ENCODE data around the gene GRK1. TPM values are rescaled to one million over a fixed set of nuclear protein-coding genes. Genes with fewer than 3 reads are reported as not detected.

GRK1 gene
- total RNA-seq, 1 donor from 2014 or later = 1.5 TPM

DNA sequence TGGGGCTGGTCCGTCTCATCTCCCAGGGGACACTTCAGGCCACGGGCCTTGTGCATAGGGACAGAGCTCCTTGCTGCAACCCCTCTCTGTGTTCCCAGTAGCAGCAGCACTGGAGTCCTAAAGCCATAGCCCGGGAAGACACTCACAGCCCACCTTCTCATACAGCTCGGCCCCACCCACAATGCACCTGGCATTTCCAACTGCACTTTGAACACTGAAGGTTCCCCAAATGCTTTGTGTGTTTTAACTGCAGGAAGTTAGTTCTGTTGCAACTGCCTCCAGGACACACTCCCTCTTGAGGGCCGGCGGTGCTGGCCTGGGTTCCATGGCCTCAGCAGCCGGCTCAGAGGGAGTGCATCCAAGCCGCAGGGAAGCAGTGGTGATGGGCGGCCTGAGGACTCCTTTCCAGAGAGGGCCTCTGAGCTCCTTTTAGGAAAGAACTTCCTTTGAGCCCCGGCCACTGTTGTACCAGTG is 69.3 kb downstream of the GRK1 start:
- Mint-ChIP-seq H3K9me3 (no peaks in the 10 kb centered on the region), H3K36me3 (ENCODE audit: low read depth) (no peaks in the 10 kb centered on the region), H3K27ac (ENCODE audit: unreplicated experiment) (no peak overlapping the region), H3K4me3 (no peak overlapping the region), H3K27me3 (ENCODE audit: low read depth) (no peaks in the 10 kb centered on the region), H3K4me1 (peaks cover under 1% of the 10 kb centered on the region)
- TF ChIP-seq, protein P1, sequence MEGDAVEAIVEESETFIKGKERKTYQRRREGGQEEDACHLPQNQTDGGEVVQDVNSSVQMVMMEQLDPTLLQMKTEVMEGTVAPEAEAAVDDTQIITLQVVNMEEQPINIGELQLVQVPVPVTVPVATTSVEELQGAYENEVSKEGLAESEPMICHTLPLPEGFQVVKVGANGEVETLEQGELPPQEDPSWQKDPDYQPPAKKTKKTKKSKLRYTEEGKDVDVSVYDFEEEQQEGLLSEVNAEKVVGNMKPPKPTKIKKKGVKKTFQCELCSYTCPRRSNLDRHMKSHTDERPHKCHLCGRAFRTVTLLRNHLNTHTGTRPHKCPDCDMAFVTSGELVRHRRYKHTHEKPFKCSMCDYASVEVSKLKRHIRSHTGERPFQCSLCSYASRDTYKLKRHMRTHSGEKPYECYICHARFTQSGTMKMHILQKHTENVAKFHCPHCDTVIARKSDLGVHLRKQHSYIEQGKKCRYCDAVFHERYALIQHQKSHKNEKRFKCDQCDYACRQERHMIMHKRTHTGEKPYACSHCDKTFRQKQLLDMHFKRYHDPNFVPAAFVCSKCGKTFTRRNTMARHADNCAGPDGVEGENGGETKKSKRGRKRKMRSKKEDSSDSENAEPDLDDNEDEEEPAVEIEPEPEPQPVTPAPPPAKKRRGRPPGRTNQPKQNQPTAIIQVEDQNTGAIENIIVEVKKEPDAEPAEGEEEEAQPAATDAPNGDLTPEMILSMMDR (conservative IDR thresholded peaks at IDR 0.05) = no peak
- DNase-seq (ENCODE audit: low read depth, low spot score) = no peak

DNA sequence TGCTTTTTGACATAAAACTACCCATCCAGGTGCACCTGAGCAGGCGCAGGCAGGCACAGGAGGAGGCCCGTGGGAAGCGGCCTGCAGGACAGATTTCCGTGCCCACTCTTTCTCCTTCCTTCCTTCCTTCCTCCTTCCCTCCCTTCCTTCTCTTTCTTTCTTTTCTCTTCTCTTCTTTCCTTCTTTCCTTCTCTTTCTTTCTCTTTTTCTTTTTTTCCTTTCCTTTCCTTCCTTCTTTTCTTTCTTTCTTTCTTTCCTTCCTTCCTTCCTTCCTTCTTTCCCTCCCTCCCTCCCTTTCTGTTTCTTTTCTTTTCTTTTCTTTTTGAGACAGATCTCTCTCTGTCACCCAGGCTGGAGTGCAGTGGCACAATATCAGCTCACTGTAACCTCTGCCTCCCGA is 70.8 kb downstream of the GRK1 start:
- no peak for DNase-seq (ENCODE audit: low read depth, low spot score)
- no peaks in the 10 kb centered on the region for H3K9me3 Mint-ChIP-seq
- TF ChIP-seq, protein P1 (conservative IDR thresholded peaks at IDR 0.05) = no peak
- peaks cover 4% of the 10 kb centered on the region for H3K4me1 Mint-ChIP-seq
- H3K36me3 Mint-ChIP-seq (ENCODE audit: low read depth) = no peaks in the 10 kb centered on the region
- H3K27ac Mint-ChIP-seq (ENCODE audit: unreplicated experiment) = no peak overlapping the region
- H3K27me3 Mint-ChIP-seq (ENCODE audit: low read depth) = no peaks in the 10 kb centered on the region
- H3K4me3 Mint-ChIP-seq = no peak overlapping the region

DNA sequence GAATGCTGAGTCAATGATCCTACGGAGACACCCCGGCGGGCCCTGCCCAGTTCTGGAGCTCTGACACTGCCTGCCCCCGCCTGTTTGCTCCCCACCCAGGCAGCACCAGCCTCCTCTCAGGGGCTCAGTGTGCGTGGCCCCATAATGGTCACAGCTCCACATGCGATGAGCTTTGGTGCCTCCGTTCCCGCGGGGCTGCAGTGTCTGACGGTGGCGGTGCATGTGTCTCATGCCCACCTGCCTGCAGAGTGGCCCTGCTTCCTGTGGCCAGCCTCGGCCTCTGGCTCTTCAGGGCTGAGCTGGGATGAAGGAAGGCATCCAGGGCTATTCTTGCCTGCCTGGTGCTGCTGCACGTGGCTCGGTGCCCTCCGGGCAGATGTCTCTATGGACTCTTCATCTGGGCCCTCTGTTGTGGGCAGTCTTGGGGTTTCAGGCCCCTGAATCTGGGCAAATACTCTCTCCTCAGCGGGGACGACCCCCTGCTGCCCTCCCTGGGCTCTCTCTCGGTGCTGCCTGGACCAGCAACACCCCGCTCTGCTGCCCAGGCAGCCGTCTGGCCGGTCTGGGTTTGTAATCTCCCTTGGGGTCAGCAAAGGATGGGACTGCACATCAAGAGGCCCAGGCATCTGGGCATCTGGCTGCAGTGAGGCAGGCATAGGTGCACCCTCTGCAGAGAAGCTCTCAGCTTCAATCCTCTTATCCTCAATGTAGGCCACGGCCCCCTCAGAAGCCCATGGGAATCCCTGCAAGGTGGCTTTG is 72.7 kb downstream of the GRK1 start:
- Mint-ChIP-seq H3K4me3 (no peak overlapping the region), H3K4me1 (peaks cover 4% of the 10 kb centered on the region), H3K27me3 (ENCODE audit: low read depth) (no peaks in the 10 kb centered on the region), H3K36me3 (ENCODE audit: low read depth) (no peaks in the 10 kb centered on the region), H3K27ac (ENCODE audit: unreplicated experiment) (peak overlapping the region; percentile 83), H3K9me3 (no peaks in the 10 kb centered on the region)
- TF ChIP-seq, protein P1 (conservative IDR thresholded peaks at IDR 0.05) = no peak
- DNase-seq (ENCODE audit: low read depth, low spot score) = no peak

DNA sequence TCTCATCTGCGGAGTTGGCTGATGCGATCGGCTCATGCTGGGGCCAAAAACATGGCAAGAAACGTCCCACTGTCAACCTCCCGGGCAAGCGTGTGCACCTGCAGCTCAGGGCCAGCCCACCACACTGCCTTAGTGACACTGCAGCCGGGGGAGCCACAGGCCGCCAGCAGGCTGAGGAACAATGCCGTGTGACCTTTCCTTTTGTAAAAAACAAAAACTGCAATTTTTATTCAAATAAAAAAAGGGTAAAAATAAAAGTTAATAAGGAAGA is 73.2 kb downstream of the GRK1 start:
- H3K4me1 Mint-ChIP-seq = peaks cover 4% of the 10 kb centered on the region
- no peaks in the 10 kb centered on the region for H3K27me3 Mint-ChIP-seq (ENCODE audit: low read depth)
- H3K27ac Mint-ChIP-seq (ENCODE audit: unreplicated experiment) = no peak overlapping the region
- H3K4me3 Mint-ChIP-seq = no peak overlapping the region
- no peak for DNase-seq (ENCODE audit: low read depth, low spot score)
- H3K36me3 Mint-ChIP-seq (ENCODE audit: low read depth) = no peaks in the 10 kb centered on the region
- TF ChIP-seq, protein P1 (conservative IDR thresholded peaks at IDR 0.05) = no peak
- no peaks in the 10 kb centered on the region for H3K9me3 Mint-ChIP-seq

DNA sequence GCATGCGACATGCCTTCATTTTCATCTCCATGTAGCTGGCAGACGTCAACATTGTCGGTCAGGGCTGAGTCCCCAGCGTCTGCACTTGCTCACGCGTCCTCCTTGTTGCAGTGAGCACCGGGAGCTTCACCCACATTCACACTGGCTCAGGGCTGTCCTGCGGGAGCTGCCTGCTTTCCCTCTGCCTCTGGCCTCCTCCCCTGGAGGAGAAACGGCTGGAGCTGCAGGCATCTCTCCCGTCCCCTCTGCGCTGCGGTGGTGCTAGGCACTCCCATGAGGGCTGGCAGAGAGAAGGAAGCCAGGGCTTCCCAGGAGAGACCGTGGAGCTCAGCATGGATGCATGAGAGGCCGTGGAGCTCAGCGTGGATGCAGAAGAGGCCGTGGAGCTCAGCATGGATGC is 73.6 kb downstream of the GRK1 start:
- Mint-ChIP-seq H3K9me3 (no peaks in the 10 kb centered on the region), H3K27me3 (ENCODE audit: low read depth) (no peaks in the 10 kb centered on the region), H3K36me3 (ENCODE audit: low read depth) (no peaks in the 10 kb centered on the region), H3K4me3 (no peak overlapping the region), H3K4me1 (peaks cover 4% of the 10 kb centered on the region), H3K27ac (ENCODE audit: unreplicated experiment) (no peak overlapping the region)
- TF ChIP-seq, protein P1 (conservative IDR thresholded peaks at IDR 0.05) = no peak
- no peak for DNase-seq (ENCODE audit: low read depth, low spot score)

Measured in neural crest cell (in vitro differentiated cells).